Cardiac muscle cell (in vitro differentiated cells and primary cell): ENCODE measurements around the gene PRSS2. TPM values are rescaled to one million over a fixed set of nuclear protein-coding genes. Genes with fewer than 3 reads are reported as not detected.

Experiments used
- DNase-seq, 2 donors: peaks; one replicate each; pipeline versions ENCODE4 v3.0.0 to v3.0.0-alpha.2; 2010 to 2017; ENCODE audit warnings: low read depth in 1 of 2, low spot score in 1 of 2
- H3K27ac ChIP-seq: fragments of 200-600 bp; sonication (generic); 2 replicates; pipeline ENCODE4 v1.5.1; 2016
- H3K27me3 ChIP-seq: fragments of 200-600 bp; sonication (generic); 2 replicates; pipeline ENCODE4 v1.6.0; 2016; ENCODE audit warnings: control low read depth
- H3K36me3 ChIP-seq: fragments of 200-600 bp; sonication (generic); 2 replicates; pipeline ENCODE4 v1.5.1; 2016; ENCODE audit warnings: control low read depth
- H3K4me1 ChIP-seq: fragments of 200-600 bp; sonication (generic); 2 replicates; pipeline ENCODE4 v1.8.1; 2017; ENCODE audit warnings: low read depth, mild to moderate bottlenecking, mixed run types
- H3K4me3 ChIP-seq: fragments of 200-600 bp; sonication (generic); 2 replicates; pipeline ENCODE4 v1.5.1; 2016; ENCODE audit warnings: mild to moderate bottlenecking
- H3K9me3 ChIP-seq: fragments of 200-600 bp; sonication (generic); 2 replicates; pipeline ENCODE4 v1.5.1; 2017; ENCODE audit warnings: low read depth, mild to moderate bottlenecking, control low read depth
- polyA plus RNA-seq: library from polyadenylated mRNA; unstranded; fragments of >200 nt; fragmentation: Nextera tagmentation; extraction: Ambion mirVana; gene quantifications from 2 replicates; pipeline ENCODE4 v1.2.1, GENCODE V29; 2016
- total RNA-seq: library from RNA; depleted of rRNA; stranded (reverse); fragments of >200 nt; gene quantifications from 2 replicates; pipeline ENCODE4 v1.2.3, GENCODE V29; 2016
- TF ChIP-seq, protein P1 (sequence below): IDR thresholded peaks from 2 replicates; pipeline ENCODE4 v1.5.1; 2012; ENCODE audit warnings: low read depth, mild to moderate bottlenecking, low read length

Gene PRSS2
- total and polyA plus RNA-seq, 2 experiments from 2014 or later = not detected

DNA sequence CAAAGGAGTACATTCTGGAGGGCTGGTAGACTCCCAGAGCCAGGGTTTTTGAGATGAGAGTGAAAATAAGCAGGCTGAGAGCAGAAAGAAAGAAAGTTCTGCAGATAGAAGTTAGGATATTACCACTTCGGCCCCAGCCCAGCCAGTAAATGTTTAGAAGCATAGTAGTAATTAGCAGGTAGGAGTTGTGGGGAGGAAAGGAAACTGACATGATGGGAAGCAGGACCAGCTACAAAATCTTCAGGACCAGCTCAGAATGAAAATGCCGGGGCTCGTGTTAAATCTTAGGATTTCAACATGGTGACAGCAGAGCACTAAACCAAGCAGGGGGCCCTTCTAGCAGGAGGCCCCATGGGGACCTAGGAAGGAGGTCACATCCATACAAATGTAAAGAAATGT lies 28.7 kb downstream of the PRSS2 start:
- H3K36me3 ChIP-seq = no peaks in the 10 kb centered on the region
- H3K27ac ChIP-seq = no peak overlapping the region
- TF ChIP-seq, protein P1, sequence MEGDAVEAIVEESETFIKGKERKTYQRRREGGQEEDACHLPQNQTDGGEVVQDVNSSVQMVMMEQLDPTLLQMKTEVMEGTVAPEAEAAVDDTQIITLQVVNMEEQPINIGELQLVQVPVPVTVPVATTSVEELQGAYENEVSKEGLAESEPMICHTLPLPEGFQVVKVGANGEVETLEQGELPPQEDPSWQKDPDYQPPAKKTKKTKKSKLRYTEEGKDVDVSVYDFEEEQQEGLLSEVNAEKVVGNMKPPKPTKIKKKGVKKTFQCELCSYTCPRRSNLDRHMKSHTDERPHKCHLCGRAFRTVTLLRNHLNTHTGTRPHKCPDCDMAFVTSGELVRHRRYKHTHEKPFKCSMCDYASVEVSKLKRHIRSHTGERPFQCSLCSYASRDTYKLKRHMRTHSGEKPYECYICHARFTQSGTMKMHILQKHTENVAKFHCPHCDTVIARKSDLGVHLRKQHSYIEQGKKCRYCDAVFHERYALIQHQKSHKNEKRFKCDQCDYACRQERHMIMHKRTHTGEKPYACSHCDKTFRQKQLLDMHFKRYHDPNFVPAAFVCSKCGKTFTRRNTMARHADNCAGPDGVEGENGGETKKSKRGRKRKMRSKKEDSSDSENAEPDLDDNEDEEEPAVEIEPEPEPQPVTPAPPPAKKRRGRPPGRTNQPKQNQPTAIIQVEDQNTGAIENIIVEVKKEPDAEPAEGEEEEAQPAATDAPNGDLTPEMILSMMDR = no peak
- no peaks in the 10 kb centered on the region for H3K9me3 ChIP-seq
- H3K27me3 ChIP-seq = peaks cover 64% of the 10 kb centered on the region
- H3K4me1 ChIP-seq = peaks cover 4% of the 10 kb centered on the region
- DNase-seq = no peak
- no peak overlapping the region for H3K4me3 ChIP-seq

DNA sequence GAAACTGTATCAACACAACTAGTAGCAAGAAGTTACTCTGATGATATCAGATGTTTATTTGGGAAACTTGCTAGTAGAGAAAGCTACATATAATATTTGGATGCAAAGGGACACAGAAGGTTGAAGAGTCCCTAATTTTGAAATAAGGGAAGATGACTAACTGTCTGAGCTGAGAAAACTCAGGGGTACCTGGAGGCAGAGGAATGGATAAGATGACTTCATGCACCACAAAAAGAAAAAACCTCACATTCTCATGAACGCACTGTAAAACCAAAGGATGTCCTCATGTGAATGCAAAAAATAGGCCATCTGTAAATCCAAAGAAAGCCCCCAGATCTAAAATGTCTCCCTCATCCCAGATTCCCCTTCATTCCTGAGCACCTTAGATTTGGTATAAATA lies 29.3 kb downstream of the PRSS2 start:
- peaks cover 4% of the 10 kb centered on the region for H3K4me1 ChIP-seq
- peaks cover 57% of the 10 kb centered on the region for H3K27me3 ChIP-seq
- no peak overlapping the region for H3K4me3 ChIP-seq
- H3K9me3 ChIP-seq = no peaks in the 10 kb centered on the region
- TF ChIP-seq, protein P1 = no peak
- H3K36me3 ChIP-seq = no peaks in the 10 kb centered on the region
- H3K27ac ChIP-seq = no peak overlapping the region
- DNase-seq = no peak

DNA sequence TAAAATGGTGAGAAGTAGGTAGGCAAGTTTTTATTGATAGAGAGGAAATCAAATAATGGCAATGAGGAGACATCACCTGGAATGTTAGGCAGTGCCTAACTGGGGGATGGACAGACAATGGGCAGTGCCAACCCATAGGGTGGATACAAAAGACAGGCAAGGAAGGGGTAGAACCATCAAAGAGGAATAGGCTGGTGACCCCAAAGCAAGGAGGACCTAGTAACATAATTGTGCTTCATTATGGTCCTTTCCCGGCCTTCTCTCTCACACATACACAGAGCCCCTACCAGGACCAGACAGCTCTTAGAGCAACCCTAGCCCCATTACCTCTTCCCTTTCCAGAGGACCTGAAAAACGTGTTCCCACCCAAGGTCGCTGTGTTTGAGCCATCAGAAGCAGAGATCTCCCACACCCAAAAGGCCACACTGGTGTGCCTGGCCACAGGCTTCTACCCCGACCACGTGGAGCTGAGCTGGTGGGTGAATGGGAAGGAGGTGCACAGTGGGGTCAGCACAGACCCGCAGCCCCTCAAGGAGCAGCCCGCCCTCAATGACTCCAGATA lies 30.0 kb downstream of the PRSS2 start:
- H3K4me1 ChIP-seq = peaks cover 4% of the 10 kb centered on the region
- peaks cover 51% of the 10 kb centered on the region for H3K27me3 ChIP-seq
- TF ChIP-seq, protein P1 = no peak
- no peak overlapping the region for H3K4me3 ChIP-seq
- H3K9me3 ChIP-seq = no peaks in the 10 kb centered on the region
- no peak overlapping the region for H3K27ac ChIP-seq
- DNase-seq = no peak
- H3K36me3 ChIP-seq = no peaks in the 10 kb centered on the region

DNA sequence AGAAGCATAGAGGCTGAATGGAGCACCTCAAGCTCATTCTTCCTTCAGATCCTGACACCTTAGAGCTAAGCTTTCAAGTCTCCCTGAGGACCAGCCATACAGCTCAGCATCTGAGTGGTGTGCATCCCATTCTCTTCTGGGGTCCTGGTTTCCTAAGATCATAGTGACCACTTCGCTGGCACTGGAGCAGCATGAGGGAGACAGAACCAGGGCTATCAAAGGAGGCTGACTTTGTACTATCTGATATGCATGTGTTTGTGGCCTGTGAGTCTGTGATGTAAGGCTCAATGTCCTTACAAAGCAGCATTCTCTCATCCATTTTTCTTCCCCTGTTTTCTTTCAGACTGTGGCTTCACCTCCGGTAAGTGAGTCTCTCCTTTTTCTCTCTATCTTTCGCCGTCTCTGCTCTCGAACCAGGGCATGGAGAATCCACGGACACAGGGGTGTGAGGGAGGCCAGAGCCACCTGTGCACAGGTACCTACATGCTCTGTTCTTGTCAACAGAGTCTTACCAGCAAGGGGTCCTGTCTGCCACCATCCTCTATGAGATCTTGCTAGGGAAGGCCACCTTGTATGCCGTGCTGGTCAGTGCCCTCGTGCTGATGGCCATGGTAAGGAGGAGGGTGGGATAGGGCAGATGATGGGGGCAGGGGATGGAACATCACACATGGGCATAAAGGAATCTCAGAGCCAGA lies 31.0 kb downstream of the PRSS2 start:
- Histone ChIP-seq H3K27ac (no peak overlapping the region), H3K36me3 (no peaks in the 10 kb centered on the region), H3K27me3 (peaks cover 41% of the 10 kb centered on the region), H3K9me3 (no peaks in the 10 kb centered on the region), H3K4me1 (peaks cover 4% of the 10 kb centered on the region), H3K4me3 (no peak overlapping the region)
- TF ChIP-seq, protein P1 = no peak
- no peak for DNase-seq

DNA sequence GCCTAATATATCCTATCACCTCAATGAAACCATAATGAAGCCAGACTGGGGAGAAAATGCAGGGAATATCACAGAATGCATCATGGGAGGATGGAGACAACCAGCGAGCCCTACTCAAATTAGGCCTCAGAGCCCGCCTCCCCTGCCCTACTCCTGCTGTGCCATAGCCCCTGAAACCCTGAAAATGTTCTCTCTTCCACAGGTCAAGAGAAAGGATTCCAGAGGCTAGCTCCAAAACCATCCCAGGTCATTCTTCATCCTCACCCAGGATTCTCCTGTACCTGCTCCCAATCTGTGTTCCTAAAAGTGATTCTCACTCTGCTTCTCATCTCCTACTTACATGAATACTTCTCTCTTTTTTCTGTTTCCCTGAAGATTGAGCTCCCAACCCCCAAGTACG lies 31.5 kb downstream of the PRSS2 start:
- TF ChIP-seq, protein P1 = no peak
- Histone ChIP-seq H3K36me3 (no peaks in the 10 kb centered on the region), H3K9me3 (no peaks in the 10 kb centered on the region), H3K27me3 (peaks cover 39% of the 10 kb centered on the region), H3K4me1 (peaks cover 4% of the 10 kb centered on the region), H3K27ac (no peak overlapping the region), H3K4me3 (no peak overlapping the region)
- DNase-seq = no peak
